Measurements from ENCODE around the gene KDM2B. TPM values are rescaled to one million over a fixed set of nuclear protein-coding genes. Genes with fewer than 3 reads are reported as not detected.

Gene KDM2B
- total and polyA plus RNA-seq, 10 of the 15 experiments (the other 5 are each of a cell fraction or from before 2014, with no cell fraction given): 13.6 to 124 (median 40.4) TPM

DNA sequence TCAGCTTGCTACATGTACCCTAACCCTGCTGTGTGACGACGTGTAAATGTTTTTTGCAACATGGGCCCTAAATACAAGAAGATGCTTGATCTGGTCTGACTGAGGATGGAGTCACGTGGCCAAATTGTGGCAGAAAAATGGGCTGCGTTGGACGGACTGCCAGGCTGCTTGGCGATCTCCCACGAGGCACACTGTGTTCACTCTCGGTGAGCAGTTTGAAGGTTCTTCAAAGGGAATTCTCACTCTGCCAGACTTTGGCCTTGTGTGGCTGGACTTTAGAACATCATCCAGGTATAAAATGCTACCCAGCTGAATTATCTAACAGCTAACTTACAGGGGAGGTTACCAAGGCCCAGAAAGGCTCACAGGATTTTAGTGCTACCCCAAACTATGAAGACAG lies 85.1 kb downstream of the KDM2B start:
- no peak overlapping the region for H3K9ac ChIP-seq (ENCODE audit: control insufficient read depth, insufficient read depth, low read length)
- peaks cover 5% of the 10 kb centered on the region for H3K4me1 ChIP-seq (ENCODE audit: control insufficient read depth, insufficient read depth, low read length)
- FAIRE-seq (no peak), DNase-seq (ENCODE audit: low read depth, low spot score) (no peak), ATAC-seq (no peak)
- RAD21 ChIA-PET (ENCODE audit: unreplicated experiment): interaction anchor here (1.2 to 2.7 kb wide), 3 partner anchors 56 to 173 kb away, joined by 3 to 13 read pairs (median 7); partner anchors contain the start of gene MORN3
- H3K27ac ChIP-seq (ENCODE audit: control insufficient read depth, insufficient read depth): no peak overlapping the region
- no peaks in the 10 kb centered on the region for H3K9me3 ChIP-seq (replicated peaks; ENCODE audit: control insufficient read depth, insufficient read depth, low read length)
- POLR2A ChIA-PET: interaction anchor here (0.6 to 1.0 kb wide), 4 partner anchors 83 to 661 kb away, joined by 3 to 6 read pairs (median 4); no protein-coding TSS in a partner anchor
- CTCF ChIA-PET: interaction anchor here (0.6 to 3.0 kb wide), 16 partner anchors 15 to 570 kb away, joined by 3 to 15 read pairs (median 4); no protein-coding TSS in a partner anchor
- no peaks in the 10 kb centered on the region for H4K20me1 ChIP-seq (ENCODE audit: control insufficient read depth, insufficient read depth)
- WGBS (ENCODE audit: insufficient coverage, insufficient replicate concordance, low lambda C conversion rate, missing lambda C conversion rate): 94% methylated on average over 8 of the region's 8 CpGs
- BruUV-seq (replicated peaks): no TSS peak
- H3K4me2 ChIP-seq (ENCODE audit: control insufficient read depth, insufficient read depth): no peak overlapping the region
- peaks cover 9 to 14% of the 10 kb centered on the region in 2 experiments; a peak in 3 of 4 replicates for H3K36me3 ChIP-seq (ENCODE audit: control insufficient read depth in 2 of 2, insufficient read depth in 2 of 2, low read length in 1 of 2)
- H3K79me2 ChIP-seq (ENCODE audit: control insufficient read depth, insufficient read depth, low read length): peaks cover 4% of the 10 kb centered on the region
- H3K27me3 ChIP-seq (replicated peaks in 1 of 2; ENCODE audit: control insufficient read depth in 2 of 2, insufficient read depth in 2 of 2, low read length in 1 of 2): no peaks in the 10 kb centered on the region
- intact Hi-C loops (cut with micrococcal nuclease; ENCODE audit: unreplicated experiment) (no loop called here), in situ Hi-C loops (cut with MboI) (no loop called here)
- no peak overlapping the region for H2AFZ ChIP-seq (ENCODE audit: control insufficient read depth, low read depth, low read length)
- SMC1A ChIA-PET (ENCODE audit: uncharacterized antibody, unreplicated experiment): interaction anchor here (0.7 to 2.4 kb wide), 5 partner anchors 57 to 189 kb away, joined by 3 to 11 read pairs (median 4); no protein-coding TSS in a partner anchor
- H3K4me3 ChIP-seq: no peak overlapping the region
- no peak for TF ChIP-seq ASH2L (IDR thresholded peaks at IDR 0.05; ENCODE audit: borderline replicate concordance, low read depth)
- no peak for TF ChIP-seq NFYA (IDR thresholded peaks at IDR 0.05; ENCODE audit: borderline replicate concordance, low read depth, low read length)
- TF ChIP-seq CHD2 (IDR thresholded peaks at IDR 0.05; ENCODE audit: borderline replicate concordance, low read depth, low read length): no peak
- no peak for TF ChIP-seq KLF5 (IDR thresholded peaks at IDR 0.05; ENCODE audit: partially characterized antibody)
- TF ChIP-seq STAT1 (conservative IDR thresholded peaks at IDR 0.05): no peak
- TF ChIP-seq RELB (IDR thresholded peaks at IDR 0.05; ENCODE audit: low read depth): no peak
- TF ChIP-seq ZBTB11 (CRISPR knock-in tag; IDR thresholded peaks at IDR 0.05): no peak
- TF ChIP-seq NFXL1 (IDR thresholded peaks at IDR 0.05; ENCODE audit: borderline replicate concordance): no peak
- TF ChIP-seq, protein P1, sequence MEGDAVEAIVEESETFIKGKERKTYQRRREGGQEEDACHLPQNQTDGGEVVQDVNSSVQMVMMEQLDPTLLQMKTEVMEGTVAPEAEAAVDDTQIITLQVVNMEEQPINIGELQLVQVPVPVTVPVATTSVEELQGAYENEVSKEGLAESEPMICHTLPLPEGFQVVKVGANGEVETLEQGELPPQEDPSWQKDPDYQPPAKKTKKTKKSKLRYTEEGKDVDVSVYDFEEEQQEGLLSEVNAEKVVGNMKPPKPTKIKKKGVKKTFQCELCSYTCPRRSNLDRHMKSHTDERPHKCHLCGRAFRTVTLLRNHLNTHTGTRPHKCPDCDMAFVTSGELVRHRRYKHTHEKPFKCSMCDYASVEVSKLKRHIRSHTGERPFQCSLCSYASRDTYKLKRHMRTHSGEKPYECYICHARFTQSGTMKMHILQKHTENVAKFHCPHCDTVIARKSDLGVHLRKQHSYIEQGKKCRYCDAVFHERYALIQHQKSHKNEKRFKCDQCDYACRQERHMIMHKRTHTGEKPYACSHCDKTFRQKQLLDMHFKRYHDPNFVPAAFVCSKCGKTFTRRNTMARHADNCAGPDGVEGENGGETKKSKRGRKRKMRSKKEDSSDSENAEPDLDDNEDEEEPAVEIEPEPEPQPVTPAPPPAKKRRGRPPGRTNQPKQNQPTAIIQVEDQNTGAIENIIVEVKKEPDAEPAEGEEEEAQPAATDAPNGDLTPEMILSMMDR (IDR thresholded peaks at IDR 0.05 in 2 of 3, conservative IDR thresholded peaks at IDR 0.05 in 1 of 3; ENCODE audit: control insufficient read depth in 2 of 3, extremely low read depth in 1 of 3, insufficient read depth in 1 of 3, low read depth in 3 of 3, low read length in 3 of 3): no peak
- no peak for TF ChIP-seq PRDM15 (CRISPR knock-in tag; IDR thresholded peaks at IDR 0.05)
- TF ChIP-seq SP1 (IDR thresholded peaks at IDR 0.05; ENCODE audit: low read depth, low read length): no peak

Data from GM12878 (cell line).